Stimulated activated naive B cell treated with anti-CD40 and anti-IgM and Interleukin-4, amounts not matched to agents 10 μg/mL and 1 μg/mL and 100 μg/mL, for 72 hours (primary cell): Measurements from ENCODE around the gene TMEM132C.

Source experiments
- ATAC-seq, 2 donors: fragments of 150-1000 bp; cut with Tn5 transposase; replicated peaks; 2 replicates each; pipeline ENCODE4 v1.10.0; 2021; ENCODE audit warnings: moderate library complexity in 1 of 2
- DNase-seq: peaks from one replicate; pipeline ENCODE4 v3.0.0; 2021
- H3K27ac Mint-ChIP-seq: one replicate; pipeline ENCODE4 v1.8.0; 2022; ENCODE audit warnings: mild to moderate bottlenecking, mixed read lengths
- H3K27me3 Mint-ChIP-seq, 2 donors: one replicate each; pipeline ENCODE4 v1.8.0; 2022; ENCODE audit warnings: mixed read lengths in 2 of 2
- H3K36me3 Mint-ChIP-seq, 2 donors: one replicate each; pipeline ENCODE4 v1.8.0; 2022; ENCODE audit warnings: mixed read lengths in 2 of 2, mild to moderate bottlenecking in 1 of 2
- H3K4me1 Mint-ChIP-seq, 2 donors: one replicate each; pipeline ENCODE4 v1.8.0; 2022; ENCODE audit warnings: mixed read lengths in 2 of 2, mild to moderate bottlenecking in 1 of 2
- H3K4me3 Mint-ChIP-seq, 2 donors: one replicate each; pipeline ENCODE4 v1.8.0; 2022; ENCODE audit warnings: mild to moderate bottlenecking in 2 of 2, mixed read lengths in 2 of 2, moderate library complexity in 1 of 2
- H3K9me3 Mint-ChIP-seq, 2 donors: one replicate each; pipeline ENCODE4 v1.8.0; 2022; ENCODE audit warnings: mixed read lengths in 2 of 2, mild to moderate bottlenecking in 1 of 2

The TMEM132C gene

DNA sequence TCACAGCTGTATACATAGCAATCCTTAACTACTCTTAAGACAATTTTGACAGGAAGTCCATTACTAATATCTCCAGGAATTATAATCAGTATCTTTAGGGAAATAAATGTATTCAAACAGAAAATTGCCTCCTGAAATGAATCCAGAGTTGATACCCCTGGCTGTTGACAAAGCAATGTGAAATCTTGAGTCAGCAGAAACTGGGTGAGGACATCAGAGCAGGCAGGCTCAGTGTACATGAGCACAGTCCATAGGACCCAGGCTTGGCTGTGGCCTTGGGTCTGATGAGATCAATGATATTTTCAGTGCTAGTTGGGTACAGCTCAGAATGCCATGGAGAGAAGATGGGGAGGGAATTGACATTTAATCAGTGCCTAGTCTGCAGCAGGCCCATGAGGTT lies 405.5 kb downstream of the TMEM132C start:
- DNase-seq: no peak
- Mint-ChIP-seq H3K27me3 (peaks cover 0 to 12% of the 10 kb centered on the region in 2 donors), H3K27ac (no peak overlapping the region), H3K36me3 (no peaks in the 10 kb centered on the region), H3K9me3 (no peaks in the 10 kb centered on the region), H3K4me1 (no peaks in the 10 kb centered on the region), H3K4me3 (no peak overlapping the region)
- ATAC-seq: no peak

DNA sequence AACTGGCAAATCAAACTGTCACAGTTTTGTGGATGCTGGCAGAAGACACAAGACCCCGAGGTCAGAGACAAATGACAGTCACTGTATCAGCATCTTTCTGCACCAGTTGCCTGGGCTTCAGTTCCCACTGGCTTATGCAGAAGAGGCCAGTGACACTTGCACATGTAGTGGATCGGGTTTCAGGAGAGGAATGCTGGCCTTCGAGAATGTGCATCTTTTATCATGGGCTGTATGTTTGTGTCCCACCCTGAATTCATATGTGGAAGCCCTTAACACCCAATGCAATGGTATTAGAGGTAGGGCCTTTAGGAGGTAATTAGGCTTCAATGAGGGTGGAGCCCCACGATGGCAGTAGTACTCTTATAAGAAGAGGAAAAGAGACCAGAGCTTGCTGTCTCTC lies 405.9 kb downstream of the TMEM132C start:
- Mint-ChIP-seq H3K9me3 (no peaks in the 10 kb centered on the region), H3K27ac (no peak overlapping the region), H3K27me3 (peaks cover 0 to 12% of the 10 kb centered on the region in 2 donors), H3K4me3 (no peak overlapping the region), H3K36me3 (no peaks in the 10 kb centered on the region), H3K4me1 (no peaks in the 10 kb centered on the region)
- DNase-seq (no peak), ATAC-seq (no peak)

DNA sequence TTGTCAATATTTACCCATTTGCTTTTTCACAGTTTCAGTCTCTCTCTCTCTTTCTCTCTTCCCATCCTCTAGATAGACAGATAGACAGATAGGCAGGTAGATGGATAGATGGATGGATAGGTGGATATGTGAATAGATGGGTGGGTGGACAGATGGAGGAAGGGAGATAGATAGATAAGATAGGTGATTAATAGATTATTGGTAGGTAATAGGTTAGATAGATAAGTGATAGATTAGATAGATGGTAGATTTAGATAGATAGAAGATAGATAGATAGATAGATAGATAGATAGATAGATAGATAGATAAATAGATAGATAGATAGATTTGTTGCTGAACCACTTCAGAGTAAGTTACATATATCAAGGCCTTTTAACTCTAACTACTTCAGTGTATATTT lies 408.6 kb downstream of the TMEM132C start:
- peaks cover 0 to 12% of the 10 kb centered on the region in 2 donors for H3K27me3 Mint-ChIP-seq
- no peaks in the 10 kb centered on the region for H3K36me3 Mint-ChIP-seq
- no peaks in the 10 kb centered on the region for H3K4me1 Mint-ChIP-seq
- DNase-seq (no peak), ATAC-seq (no peak)
- H3K27ac Mint-ChIP-seq: no peak overlapping the region
- H3K4me3 Mint-ChIP-seq: no peak overlapping the region
- H3K9me3 Mint-ChIP-seq: no peaks in the 10 kb centered on the region

DNA sequence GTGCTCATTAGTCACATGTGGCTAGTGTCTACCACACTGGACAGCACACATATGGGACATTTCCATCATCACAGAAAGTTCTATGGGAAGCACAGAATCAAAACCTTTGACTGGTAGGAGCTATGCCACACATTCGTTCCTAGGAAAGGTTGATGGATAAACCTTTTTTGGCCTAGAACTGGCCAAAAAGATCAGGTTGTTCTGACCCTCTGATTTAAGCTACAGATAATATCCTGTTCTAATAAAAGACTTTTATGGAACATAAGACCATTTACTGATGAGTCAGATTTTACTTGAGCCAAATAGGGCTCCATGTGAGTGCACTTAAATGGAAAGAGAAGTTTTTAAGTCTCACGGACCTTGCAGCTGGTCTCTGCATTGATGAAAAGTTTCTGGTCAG lies 413.6 kb downstream of the TMEM132C start:
- Mint-ChIP-seq H3K27me3 (peaks cover 0 to 4% of the 10 kb centered on the region in 2 donors), H3K36me3 (no peaks in the 10 kb centered on the region), H3K4me3 (no peak overlapping the region), H3K4me1 (no peaks in the 10 kb centered on the region), H3K9me3 (no peaks in the 10 kb centered on the region), H3K27ac (no peak overlapping the region)
- no peak for ATAC-seq
- DNase-seq: no peak

DNA sequence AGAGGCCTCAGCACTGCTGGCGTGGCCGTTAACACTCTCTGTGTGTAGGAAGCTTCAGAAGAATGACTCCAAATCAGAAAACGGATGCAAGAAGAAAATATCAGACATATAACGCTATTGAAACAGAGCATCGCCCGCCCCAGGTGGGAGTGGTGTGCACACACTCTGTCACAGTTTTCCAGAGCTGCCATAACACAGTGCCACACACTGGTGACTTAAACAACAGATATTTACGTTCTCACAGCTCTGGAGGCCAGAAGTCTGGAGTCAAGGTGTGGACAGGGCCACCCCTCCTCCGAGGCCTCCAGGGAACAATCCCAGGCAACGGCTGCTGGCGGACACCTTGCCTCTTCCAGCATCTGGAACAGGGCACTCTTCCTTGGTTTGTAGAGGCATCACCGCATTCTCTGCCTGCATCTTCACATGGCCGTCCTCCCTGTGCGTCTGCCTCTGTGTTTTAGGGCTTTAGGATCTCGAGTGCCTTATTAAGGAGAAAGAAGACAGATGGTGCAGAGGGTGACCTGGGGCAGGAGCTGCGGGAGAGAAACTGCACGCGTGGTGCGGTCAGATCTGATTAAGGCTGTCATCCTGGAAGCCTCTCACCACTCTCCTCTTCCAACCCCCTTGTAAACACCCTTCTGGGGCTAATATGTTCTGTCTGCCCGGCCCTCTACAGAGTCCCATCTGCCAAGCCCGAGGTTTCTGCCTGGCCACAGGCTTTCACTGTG lies 415.7 kb downstream of the TMEM132C start:
- H3K27ac Mint-ChIP-seq: no peak overlapping the region
- ATAC-seq: no peak
- DNase-seq: no peak
- H3K4me1 Mint-ChIP-seq: no peaks in the 10 kb centered on the region
- no peaks in the 10 kb centered on the region for H3K9me3 Mint-ChIP-seq
- H3K27me3 Mint-ChIP-seq: peaks cover 0 to 4% of the 10 kb centered on the region in 2 donors
- no peak overlapping the region for H3K4me3 Mint-ChIP-seq
- no peaks in the 10 kb centered on the region for H3K36me3 Mint-ChIP-seq

DNA sequence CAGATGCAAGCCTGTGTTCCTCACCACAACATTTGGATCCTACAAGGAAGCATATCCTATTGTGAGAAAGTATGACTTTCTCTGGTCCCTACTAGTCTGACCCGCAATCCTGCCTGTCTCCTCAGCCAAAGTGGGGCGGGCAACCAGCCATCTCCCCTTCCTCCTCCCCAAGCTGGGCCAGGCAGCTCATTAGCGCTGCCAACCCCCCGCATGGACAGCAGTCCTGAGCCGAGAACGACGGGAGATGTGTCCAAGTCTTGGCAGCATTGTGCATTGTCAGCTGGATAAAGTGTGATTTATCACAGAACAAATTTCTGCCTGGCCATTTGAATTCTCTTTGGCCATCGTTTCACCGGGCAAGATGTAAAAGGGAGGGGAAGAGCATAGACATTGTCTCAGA lies 417.4 kb downstream of the TMEM132C start:
- no peak for ATAC-seq
- no peaks in the 10 kb centered on the region for H3K9me3 Mint-ChIP-seq
- no peak overlapping the region for H3K27ac Mint-ChIP-seq
- H3K4me1 Mint-ChIP-seq: no peaks in the 10 kb centered on the region
- H3K4me3 Mint-ChIP-seq: no peak overlapping the region
- no peaks in the 10 kb centered on the region for H3K36me3 Mint-ChIP-seq
- H3K27me3 Mint-ChIP-seq: peaks cover 0 to 4% of the 10 kb centered on the region in 2 donors
- no peak for DNase-seq

DNA sequence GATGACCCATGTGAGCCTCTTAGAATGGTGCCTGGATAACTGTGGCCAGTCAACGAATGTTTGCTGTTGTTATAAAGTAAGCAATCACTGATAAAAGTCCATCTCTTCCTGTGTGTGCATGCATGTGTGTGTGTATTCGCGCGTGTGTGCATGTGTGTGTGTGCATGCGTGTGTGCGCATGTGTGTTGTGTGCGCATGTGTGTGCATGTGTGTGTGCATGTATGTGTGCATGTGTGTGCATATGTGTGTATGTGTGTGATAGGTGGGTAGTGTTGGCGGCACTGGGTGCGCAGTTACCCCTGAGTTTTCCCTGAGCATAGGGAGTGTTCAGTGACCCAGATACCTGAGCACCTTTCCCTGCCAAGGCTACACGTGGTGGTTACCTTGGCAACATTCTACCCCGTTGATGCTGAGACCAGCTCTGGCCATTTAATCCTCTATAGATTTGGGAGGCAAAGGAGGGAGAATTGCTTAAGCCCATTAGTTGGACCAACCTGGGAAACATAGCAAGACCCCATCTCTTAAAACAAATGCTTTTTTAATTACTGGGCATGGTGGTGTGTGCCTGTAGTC lies 419.0 kb downstream of the TMEM132C start:
- DNase-seq: no peak
- no peaks in the 10 kb centered on the region for H3K36me3 Mint-ChIP-seq
- no peak for ATAC-seq
- no peak overlapping the region for H3K27ac Mint-ChIP-seq
- no peaks in the 10 kb centered on the region for H3K4me1 Mint-ChIP-seq
- peaks cover 0 to 4% of the 10 kb centered on the region in 2 donors for H3K27me3 Mint-ChIP-seq
- no peak overlapping the region for H3K4me3 Mint-ChIP-seq
- H3K9me3 Mint-ChIP-seq: no peaks in the 10 kb centered on the region

DNA sequence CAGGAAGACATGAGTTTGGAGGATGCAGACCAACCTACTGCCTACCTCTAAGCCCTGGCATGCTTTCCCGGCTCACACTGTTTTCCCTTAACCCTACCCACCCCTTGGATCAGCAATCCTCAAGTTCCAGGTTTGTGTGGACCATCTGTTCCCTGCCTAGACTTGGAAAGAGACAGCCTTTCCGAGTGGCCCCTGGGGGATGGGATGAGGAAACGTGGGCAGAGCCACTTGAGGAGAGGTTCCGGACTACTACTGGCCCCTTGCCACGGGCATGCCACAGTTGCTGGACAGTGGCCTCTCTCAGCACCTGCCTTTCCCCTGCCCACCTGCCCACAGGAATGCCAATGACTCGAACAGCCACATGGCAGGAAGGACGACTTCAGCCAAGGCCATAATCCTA lies 420.9 kb downstream of the TMEM132C start:
- Mint-ChIP-seq H3K9me3 (no peaks in the 10 kb centered on the region), H3K27ac (no peak overlapping the region), H3K4me3 (no peak overlapping the region), H3K4me1 (no peaks in the 10 kb centered on the region), H3K27me3 (peaks cover 0 to 4% of the 10 kb centered on the region in 2 donors), H3K36me3 (no peaks in the 10 kb centered on the region)
- DNase-seq (no peak), ATAC-seq (no peak)

DNA sequence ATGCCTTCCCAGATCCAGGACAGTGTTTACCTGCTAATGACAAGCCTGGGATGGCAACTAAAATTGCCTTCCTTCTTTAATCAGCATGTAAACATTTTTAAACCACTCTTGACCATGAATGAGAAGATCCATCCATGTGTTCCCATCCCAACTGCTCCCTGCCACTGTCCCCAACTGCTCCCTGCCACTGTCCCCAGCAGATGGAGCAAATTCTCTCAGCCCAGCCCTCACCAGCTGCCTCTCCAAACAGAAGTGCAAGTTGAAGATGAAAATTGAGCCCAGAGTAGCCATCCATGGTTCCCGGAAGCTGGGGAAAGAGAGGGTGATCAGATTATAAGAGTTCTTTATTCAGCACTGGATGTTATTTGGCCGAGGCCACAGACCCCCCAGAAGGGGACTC lies 423.7 kb downstream of the TMEM132C start:
- H3K4me3 Mint-ChIP-seq: no peak overlapping the region
- no peaks in the 10 kb centered on the region for H3K9me3 Mint-ChIP-seq
- no peak for ATAC-seq

DNA sequence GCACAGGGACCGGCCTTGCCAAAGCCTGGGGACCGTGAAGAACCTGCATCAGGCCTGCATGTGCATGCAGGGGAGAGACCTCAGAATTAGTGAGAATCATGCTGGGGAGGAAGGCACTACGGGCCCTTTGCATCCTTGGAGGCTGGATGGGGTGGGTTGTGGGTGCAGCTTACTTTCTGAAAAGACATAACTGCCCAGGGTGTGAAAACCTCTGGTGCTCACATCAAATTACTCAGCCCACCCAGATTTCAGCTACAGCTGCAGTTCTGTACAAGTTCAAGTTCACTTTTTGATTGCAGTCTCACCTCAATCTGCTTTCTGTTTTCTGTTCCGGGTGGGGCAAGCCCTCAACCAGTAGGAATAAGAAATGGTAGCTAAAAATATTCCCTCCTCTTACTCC lies 426.1 kb downstream of the TMEM132C start:
- peaks cover 0 to 5% of the 10 kb centered on the region in 2 donors for H3K27me3 Mint-ChIP-seq
- H3K36me3 Mint-ChIP-seq: peaks cover 0 to 3% of the 10 kb centered on the region in 2 donors
- ATAC-seq (no peak), DNase-seq (no peak)
- no peak overlapping the region for H3K27ac Mint-ChIP-seq
- peaks cover 0 to 9% of the 10 kb centered on the region in 2 donors for H3K9me3 Mint-ChIP-seq
- H3K4me3 Mint-ChIP-seq: no peak overlapping the region
- H3K4me1 Mint-ChIP-seq: no peaks in the 10 kb centered on the region

More for the DNA sequence above, 423.7 kb downstream of the TMEM132C start:
- no peak for DNase-seq
- H3K4me1 Mint-ChIP-seq: no peaks in the 10 kb centered on the region
- peaks cover 0 to 4% of the 10 kb centered on the region in 2 donors for H3K27me3 Mint-ChIP-seq
- H3K27ac Mint-ChIP-seq: no peak overlapping the region
- H3K36me3 Mint-ChIP-seq: no peaks in the 10 kb centered on the region

DNA sequence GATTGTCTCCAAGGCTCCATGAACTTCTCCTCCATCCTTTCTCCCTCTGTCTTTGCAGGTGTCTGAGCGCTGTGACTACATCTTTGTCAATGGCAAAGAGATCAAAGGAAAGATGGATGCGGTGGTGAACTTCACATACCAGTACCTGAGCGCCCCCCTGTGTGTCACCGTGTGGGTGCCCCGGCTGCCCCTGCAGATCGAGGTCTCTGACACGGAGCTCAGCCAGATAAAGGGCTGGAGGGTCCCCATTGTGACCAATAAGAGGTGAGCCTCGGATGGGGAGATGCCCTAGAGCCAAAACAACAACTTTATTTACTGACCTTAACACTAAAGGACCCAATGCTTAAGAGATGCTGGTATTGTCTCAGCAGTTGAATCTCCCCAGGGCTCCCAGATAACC lies 426.8 kb downstream of the TMEM132C start:
- ATAC-seq (no peak), DNase-seq (no peak)
- Mint-ChIP-seq H3K36me3 (peaks cover 0 to 3% of the 10 kb centered on the region in 2 donors), H3K4me1 (no peaks in the 10 kb centered on the region), H3K27ac (no peak overlapping the region), H3K27me3 (peaks cover 0 to 5% of the 10 kb centered on the region in 2 donors), H3K9me3 (peaks cover 0 to 9% of the 10 kb centered on the region in 2 donors), H3K4me3 (no peak overlapping the region)

DNA sequence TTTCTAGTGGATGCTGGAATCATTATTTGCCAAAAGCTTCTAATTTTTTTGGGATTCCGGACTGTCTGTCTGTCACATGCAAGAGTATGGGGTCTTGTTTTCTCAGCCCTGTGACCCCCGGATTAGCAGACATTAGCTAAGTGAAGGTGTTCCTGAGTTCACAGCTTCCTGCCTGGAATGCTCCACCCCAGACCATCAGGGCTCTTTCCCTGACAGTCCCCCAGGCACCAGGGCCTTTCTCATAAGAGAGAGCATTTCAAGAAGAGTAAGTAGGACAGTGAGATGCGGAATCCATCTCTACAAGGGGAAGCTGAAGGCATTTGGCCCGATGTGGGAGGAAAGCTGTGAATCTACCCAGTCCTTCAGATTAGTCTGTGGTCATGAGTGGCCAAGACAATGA lies 427.5 kb downstream of the TMEM132C start:
- peaks cover 0 to 5% of the 10 kb centered on the region in 2 donors for H3K27me3 Mint-ChIP-seq
- H3K36me3 Mint-ChIP-seq: peaks cover 0 to 3% of the 10 kb centered on the region in 2 donors
- no peaks in the 10 kb centered on the region for H3K4me1 Mint-ChIP-seq
- H3K27ac Mint-ChIP-seq: no peak overlapping the region
- DNase-seq: no peak
- H3K4me3 Mint-ChIP-seq: no peak overlapping the region
- no peak for ATAC-seq
- peaks cover 0 to 9% of the 10 kb centered on the region in 2 donors for H3K9me3 Mint-ChIP-seq

DNA sequence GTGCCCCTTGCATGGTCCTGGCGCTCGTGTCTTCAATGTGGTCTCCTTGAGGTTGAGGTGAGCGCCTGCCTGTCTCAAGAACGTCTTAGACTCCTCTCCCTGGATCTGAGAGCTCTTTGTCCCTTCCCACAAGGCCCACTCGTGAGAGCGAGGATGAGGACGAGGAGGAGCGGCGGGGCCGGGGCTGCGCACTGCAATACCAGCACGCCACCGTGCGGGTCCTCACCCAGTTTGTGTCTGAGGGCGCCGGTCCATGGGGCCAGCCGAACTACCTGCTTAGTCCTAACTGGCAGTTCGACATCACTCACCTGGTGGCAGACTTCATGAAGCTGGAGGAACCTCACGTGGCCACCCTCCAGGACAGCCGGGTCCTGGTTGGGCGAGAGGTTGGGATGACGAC lies 428.7 kb downstream of the TMEM132C start:
- ATAC-seq (no peak), DNase-seq (no peak)
- peaks cover 0 to 3% of the 10 kb centered on the region in 2 donors for H3K36me3 Mint-ChIP-seq
- no peak overlapping the region for H3K4me3 Mint-ChIP-seq
- no peak overlapping the region for H3K27ac Mint-ChIP-seq
- peaks cover 0 to 5% of the 10 kb centered on the region in 2 donors for H3K27me3 Mint-ChIP-seq
- no peaks in the 10 kb centered on the region for H3K4me1 Mint-ChIP-seq
- H3K9me3 Mint-ChIP-seq: peaks cover 0 to 9% of the 10 kb centered on the region in 2 donors

DNA sequence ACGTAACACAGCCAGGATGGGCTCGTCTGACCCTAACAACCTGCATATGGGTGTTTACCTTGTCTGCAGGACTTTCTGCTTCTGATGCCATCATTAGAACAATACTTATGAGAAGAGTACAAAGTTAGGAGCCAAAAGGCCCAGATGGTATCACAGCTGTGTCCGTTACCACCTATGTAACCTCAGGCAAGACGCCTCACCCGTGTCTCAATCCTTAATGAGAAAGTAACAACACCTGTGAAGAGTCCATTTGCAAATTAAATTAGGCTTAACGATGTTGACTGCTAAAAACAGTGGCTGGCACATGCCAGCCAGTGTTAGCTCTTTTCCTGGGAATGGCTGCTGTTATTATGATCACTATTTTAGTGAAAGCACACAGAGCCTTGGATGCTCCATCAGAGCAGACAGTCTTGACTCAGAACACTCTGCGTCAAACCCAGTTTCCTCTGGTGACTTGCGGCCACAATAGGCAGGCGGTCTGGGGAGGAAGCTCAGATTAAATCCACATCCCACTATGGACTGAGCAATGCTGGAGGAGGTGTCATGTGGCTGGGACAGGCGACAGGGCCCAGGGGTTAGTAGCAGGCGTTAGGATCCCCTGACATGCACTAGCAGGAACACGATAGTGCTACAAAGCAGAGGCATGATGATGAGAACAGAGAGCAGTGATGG lies 431.5 kb downstream of the TMEM132C start:
- no peaks in the 10 kb centered on the region for H3K4me1 Mint-ChIP-seq
- H3K27ac Mint-ChIP-seq: no peak overlapping the region
- peaks cover 0 to 3% of the 10 kb centered on the region in 2 donors for H3K36me3 Mint-ChIP-seq
- H3K27me3 Mint-ChIP-seq: peaks cover 4 to 5% of the 10 kb centered on the region in 2 donors
- DNase-seq (no peak), ATAC-seq (no peak)
- H3K4me3 Mint-ChIP-seq: no peak overlapping the region
- H3K9me3 Mint-ChIP-seq: peaks cover 0 to 11% of the 10 kb centered on the region in 2 donors

DNA sequence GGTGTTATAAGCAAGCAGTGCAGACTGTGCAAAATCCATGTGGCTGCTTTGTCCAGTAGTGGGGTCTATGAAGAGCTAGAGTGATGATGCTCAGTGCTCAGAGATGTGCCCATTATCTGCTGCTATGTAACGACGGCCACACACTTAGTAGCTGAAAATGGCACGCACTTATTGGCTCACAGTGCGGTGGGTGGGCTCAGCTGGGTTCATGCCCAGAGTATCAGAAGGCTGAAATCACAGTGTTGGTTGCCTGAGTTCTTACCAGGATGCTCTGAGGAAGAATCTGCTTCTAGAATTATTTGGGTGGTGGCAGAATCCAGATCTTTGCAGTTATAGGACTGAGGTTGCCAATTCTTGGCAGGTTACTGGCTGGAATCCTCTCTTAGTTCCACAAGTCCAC lies 432.1 kb downstream of the TMEM132C start:
- Mint-ChIP-seq H3K4me3 (no peak overlapping the region), H3K9me3 (peaks cover 0 to 11% of the 10 kb centered on the region in 2 donors), H3K36me3 (peaks cover 0 to 3% of the 10 kb centered on the region in 2 donors), H3K4me1 (no peaks in the 10 kb centered on the region), H3K27ac (no peak overlapping the region), H3K27me3 (peaks cover 5% of the 10 kb centered on the region in 2 donors)
- ATAC-seq (no peak), DNase-seq (no peak)
